ENCODE data around the gene DYNLT1.
"Not testable (repeated sequence)": the region's sequence is repeated elsewhere in the genome, so short reads cannot be mapped to it uniquely, and the experiment has no call there.

- not testable (repeated sequence) for TF ChIP-seq EZH2 (IDR thresholded peaks at IDR 0.05); POLR2AphosphoS5 (IDR thresholded peaks at IDR 0.05; ENCODE audit: borderline replicate concordance, low read depth, low read length); FOXP2 (optimal IDR thresholded peaks at IDR 0.05; ENCODE audit: control extremely low read depth, extremely low read length, insufficient read depth)
These were observed 11.9 kb downstream of the DYNLT1 start for GRCh38 chr6:158632538-158633119.
